Amygdala (tissue), 56 donors: ENCODE results near the gene MAML1.

Source experiments
- DNase-seq, 56 donors: peaks; one replicate each; lab custom pipeline; 2025; lab: John Stamatoyannopoulos, UW

Gene MAML1

GRCh38 chr5:179801304-179802206 lies 68.9 kb downstream of the MAML1 start:
- DNase-seq = peak in 16 of 56 donors; percentile 20 to 71 (median 36)

- DNase-seq = no peak
Measured at GRCh38 chr5:179802207-179802883, 69.7 kb downstream of the MAML1 start.

GRCh38 chr5:179802950-179803562 lies 70.4 kb downstream of the MAML1 start:
- DNase-seq = no peak

- DNase-seq = peak in 1 of 56 donors; percentile 42
Measured at GRCh38 chr5:179803651-179804554, 71.3 kb downstream of the MAML1 start.

GRCh38 chr5:179804555-179804947 lies 71.9 kb downstream of the MAML1 start:
- no peak for DNase-seq

- no peak for DNase-seq
Measured at GRCh38 chr5:179805070-179805528, 72.5 kb downstream of the MAML1 start.

DNA sequence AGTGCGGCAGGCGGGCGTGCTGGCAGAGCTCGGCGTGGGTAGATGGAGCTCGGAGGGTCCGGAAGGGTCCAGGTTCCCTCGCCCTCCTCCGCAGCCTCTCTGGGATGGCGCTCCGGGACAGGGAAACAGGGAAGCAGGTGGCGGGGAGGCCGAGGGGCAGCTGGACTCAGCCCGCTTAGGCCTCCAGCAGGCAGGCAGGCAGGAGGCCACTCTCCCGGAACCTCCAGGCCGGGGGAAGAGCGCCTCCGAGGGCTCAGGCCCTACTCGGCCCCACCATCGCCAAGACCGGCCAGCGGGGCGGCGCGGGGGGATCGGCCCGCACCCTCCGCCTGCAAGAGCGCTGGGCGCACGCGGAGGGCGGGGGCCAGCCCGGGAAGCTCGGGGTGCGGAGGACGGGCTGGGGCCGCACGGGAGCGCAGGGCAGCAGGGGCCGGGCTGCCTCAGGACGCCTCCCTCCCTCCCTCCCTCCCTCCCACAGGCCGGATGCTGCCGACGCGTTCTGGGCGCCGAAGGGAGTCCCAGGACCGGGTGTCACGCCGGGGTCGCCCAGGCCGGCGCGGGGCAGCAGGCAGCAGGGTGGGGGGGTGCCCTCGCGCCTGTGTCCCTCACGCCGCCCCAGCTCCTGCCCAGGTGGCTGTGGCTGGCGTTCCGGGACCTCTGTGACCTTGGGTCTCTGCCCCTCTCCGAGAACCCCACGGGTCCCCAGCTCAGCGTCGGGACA lies 73.1 kb downstream of the MAML1 start:
- DNase-seq = peak in 10 of 56 donors; percentile 37 to 62 (median 54)

GRCh38 chr5:179806250-179807048 lies 73.8 kb downstream of the MAML1 start, which contains the start of gene MGAT4B:
Gene MGAT4B, minus strand, starts transcription at chr5:179806866. Its CDS starts 283 bp downstream, at chr5:179806583.
- DNase-seq = peak in 36 of 56 donors; percentile 28 to 80 (median 55)

DNA sequence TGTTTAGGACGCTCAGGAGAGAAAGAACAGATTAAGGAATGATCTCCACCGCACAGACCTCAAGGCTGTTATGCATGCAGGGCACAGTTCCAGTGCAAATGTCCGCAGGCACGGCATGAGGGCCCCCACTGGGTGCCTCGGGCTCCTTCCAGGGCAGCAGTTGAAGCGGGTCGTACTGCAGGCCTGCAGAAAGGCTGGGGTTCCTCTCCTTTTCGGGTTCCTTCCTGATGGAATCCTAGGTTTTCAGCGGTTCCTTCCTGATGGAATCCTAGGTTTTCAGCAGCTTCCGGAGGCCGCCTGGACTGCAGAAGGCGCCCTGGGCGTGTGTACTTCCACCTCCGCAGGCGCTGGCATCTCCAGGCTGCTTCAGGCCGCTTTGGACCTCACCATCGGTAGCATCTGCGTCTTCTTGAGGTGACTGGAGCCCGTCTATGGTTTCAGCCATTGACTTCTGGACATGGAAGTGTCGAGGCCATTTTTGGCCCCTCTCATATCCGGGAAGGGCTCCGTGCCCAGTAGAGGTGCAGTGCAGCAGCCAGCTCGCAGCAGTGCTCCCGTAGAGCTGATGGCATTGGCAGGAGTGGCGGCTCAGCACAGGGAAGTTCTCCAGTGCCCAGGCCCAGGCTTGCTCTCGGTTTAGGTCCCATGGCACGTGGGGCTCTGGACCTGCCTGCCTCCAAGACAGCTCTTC lies 79.7 kb downstream of the MAML1 start:
- DNase-seq = no peak

DNA sequence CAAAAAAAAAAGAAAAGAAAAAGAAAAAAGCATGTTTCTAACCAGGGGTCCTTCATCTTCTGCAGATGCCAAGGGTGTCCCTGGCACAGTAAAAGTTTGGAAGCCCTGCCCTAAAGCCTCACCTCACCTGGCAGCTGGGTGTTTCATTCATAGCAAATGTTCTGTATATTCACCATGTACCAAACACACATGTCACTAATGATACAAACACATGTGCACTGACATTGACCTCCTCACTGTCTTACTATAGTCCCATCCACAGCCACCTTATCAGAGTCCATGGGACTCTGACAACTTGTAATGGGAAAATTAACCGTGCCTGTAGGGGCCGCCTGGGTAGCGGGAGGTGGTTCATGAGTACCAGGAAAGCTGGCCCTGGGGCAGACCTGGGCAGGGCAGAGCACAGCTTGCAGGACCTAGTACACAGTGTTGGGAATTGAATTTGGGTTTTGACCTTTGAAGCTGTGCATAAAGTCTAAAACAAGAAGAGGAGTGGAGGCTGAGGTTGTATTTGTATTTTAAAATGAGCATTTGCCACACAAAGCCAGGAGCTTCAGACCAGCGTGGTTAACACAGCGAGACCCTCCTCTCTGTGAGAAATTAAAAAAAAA lies 80.5 kb downstream of the MAML1 start:
- DNase-seq = no peak

DNA sequence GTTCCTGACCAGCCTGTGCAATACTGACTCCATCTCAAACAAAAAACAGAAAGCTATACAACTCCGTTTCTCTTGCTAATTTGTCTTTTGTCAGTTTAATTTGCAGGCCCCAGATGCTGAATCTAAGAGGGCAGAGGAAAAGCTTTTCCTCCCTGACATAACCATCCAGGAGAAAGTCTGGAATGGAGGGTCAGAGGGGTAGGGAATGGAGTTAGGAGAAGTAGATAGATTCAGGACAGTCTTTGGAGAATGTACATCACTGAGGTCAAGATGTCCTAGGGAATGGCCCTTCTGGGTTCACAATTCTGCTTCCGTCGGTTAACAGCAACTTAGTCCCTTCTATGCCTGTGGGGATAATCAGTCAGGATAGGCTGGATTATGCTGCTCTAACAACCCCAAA lies 81.5 kb downstream of the MAML1 start:
- DNase-seq = no peak

GRCh38 chr5:179815491-179816249 lies 83.0 kb downstream of the MAML1 start:
- DNase-seq = no peak

DNA sequence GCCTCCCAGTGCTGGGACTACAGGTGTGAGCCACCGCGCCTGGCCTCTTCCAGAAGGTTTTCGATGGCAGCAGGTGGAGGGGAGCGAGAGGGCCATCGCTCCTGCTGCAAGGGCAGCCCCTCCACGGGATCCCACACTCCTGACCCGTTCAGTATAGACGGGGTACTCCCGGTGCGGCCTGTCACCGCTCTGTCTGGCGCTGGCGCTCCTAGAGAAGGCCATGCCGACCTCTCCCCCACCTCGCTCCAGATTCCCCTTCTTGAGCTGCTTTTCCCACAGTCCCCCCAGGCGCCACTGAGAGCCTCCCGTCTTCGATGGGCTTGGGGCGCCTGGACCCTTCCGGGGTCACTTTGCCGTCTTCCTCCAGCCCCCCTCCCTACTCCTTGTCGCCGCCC lies 83.8 kb downstream of the MAML1 start:
- no peak for DNase-seq

GRCh38 chr5:179816796-179817469 lies 84.3 kb downstream of the MAML1 start:
- DNase-seq = peak in 3 of 56 donors; percentile 31 to 38 (median 37)

DNA sequence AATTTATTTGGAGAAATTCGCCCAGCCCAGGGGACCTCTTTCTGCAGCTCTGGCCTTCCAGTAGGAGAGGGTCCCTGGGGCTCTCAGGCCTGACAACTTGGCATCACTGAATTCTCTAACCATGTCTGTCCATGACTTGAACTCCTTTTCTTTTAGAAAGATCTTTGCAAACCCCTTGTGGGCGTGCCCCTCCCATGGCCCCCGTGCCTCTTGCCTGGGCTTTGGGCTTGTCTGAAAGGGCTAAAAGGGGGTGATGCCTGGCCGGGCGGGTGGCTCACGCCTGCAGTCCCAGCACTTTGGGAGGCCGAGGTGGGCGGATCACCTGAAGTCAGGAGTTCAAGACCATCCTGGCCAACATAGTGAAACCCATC lies 84.8 kb downstream of the MAML1 start:
- DNase-seq = no peak
